Measurements from ENCODE around the gene KRT3. TPM values are rescaled to one million over a fixed set of nuclear protein-coding genes. Genes with fewer than 3 reads are reported as not detected.

KRT3 gene
- total RNA-seq, 1 experiment from 2014 or later = not detected

DNA sequence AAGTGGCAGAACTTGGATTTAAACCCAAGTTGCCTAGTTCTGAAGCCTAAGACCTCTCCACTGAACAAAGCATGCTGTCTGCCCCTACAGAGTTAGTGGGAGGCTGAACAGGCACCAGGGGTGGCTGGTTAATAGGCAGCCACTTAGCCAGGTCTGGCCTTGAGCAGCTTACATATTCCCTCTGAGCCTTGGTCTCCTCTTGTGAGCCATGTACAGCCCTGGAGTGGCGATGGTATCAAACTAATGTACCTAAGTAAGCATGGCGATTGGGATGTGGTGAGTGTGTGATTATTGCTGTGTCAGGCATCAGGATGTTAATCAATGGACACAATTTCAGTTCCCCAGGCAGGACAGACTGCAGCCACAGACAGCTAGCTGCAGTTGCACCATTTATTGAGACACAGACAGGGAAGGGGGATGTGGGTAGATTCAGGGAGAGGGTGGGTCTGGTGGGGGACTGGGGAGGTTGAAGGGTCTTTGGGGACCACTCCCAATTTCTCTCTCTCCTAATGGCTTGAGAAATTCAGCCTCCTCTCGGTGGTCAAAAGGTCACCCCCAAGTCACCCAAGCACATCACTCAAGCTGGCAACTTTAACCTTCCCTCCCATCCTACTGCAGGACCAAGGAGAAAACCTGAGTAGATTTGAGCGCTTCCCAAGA lies 25.3 kb upstream of the KRT3 start:
- Mint-ChIP-seq H3K27ac (ENCODE audit: unreplicated experiment) (no peak overlapping the region), H3K27me3 (ENCODE audit: unreplicated experiment) (peaks cover 33% of the 10 kb centered on the region), H3K36me3 (ENCODE audit: insufficient read depth, unreplicated experiment) (no peaks in the 10 kb centered on the region), H3K9me3 (ENCODE audit: low read depth, unreplicated experiment) (no peaks in the 10 kb centered on the region), H3K4me3 (ENCODE audit: low read depth, unreplicated experiment) (no peak overlapping the region), H3K4me1 (ENCODE audit: low read depth, unreplicated experiment) (peaks cover 15% of the 10 kb centered on the region)
- DNase-seq = no peak
- CTCF ChIA-PET = no interaction called here
- TF ChIP-seq, protein P1, sequence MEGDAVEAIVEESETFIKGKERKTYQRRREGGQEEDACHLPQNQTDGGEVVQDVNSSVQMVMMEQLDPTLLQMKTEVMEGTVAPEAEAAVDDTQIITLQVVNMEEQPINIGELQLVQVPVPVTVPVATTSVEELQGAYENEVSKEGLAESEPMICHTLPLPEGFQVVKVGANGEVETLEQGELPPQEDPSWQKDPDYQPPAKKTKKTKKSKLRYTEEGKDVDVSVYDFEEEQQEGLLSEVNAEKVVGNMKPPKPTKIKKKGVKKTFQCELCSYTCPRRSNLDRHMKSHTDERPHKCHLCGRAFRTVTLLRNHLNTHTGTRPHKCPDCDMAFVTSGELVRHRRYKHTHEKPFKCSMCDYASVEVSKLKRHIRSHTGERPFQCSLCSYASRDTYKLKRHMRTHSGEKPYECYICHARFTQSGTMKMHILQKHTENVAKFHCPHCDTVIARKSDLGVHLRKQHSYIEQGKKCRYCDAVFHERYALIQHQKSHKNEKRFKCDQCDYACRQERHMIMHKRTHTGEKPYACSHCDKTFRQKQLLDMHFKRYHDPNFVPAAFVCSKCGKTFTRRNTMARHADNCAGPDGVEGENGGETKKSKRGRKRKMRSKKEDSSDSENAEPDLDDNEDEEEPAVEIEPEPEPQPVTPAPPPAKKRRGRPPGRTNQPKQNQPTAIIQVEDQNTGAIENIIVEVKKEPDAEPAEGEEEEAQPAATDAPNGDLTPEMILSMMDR (IDR thresholded peaks at IDR 0.05; ENCODE audit: unreplicated experiment) = no peak
- no TSS peak for BruUV-seq (replicated peaks)
- intact Hi-C loops (cut with micrococcal nuclease; ENCODE audit: unreplicated experiment) = no loop called here

DNA sequence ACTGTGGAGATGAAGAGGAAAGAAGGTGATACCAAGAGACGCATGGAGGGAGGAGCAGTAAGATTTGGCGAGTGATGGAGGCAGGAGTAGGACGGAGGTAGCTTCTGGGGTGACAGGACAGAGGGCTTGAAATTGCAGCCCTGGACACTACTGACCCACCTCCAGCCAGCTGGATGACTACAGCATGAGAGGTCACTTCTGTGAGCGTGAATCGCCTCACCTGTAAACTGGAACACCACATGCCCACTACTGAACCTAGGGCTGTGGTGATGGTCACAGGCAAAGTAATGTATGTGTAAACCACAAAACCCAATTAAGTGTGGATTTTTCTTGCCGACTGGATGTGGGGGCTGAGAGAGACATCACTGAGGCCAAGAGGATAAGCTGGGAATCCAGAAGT lies 24.6 kb upstream of the KRT3 start:
- BruUV-seq (replicated peaks) = no TSS peak
- H3K27ac Mint-ChIP-seq (ENCODE audit: unreplicated experiment) = no peak overlapping the region
- intact Hi-C loops (cut with micrococcal nuclease; ENCODE audit: unreplicated experiment) = no loop called here
- H3K27me3 Mint-ChIP-seq (ENCODE audit: unreplicated experiment) = peaks cover 33% of the 10 kb centered on the region
- DNase-seq = no peak
- H3K4me1 Mint-ChIP-seq (ENCODE audit: low read depth, unreplicated experiment) = peaks cover 15% of the 10 kb centered on the region
- H3K4me3 Mint-ChIP-seq (ENCODE audit: low read depth, unreplicated experiment) = no peak overlapping the region
- CTCF ChIA-PET = no interaction called here
- H3K9me3 Mint-ChIP-seq (ENCODE audit: low read depth, unreplicated experiment) = no peaks in the 10 kb centered on the region
- TF ChIP-seq, protein P1 (IDR thresholded peaks at IDR 0.05; ENCODE audit: unreplicated experiment) = no peak
- no peaks in the 10 kb centered on the region for H3K36me3 Mint-ChIP-seq (ENCODE audit: insufficient read depth, unreplicated experiment)

DNA sequence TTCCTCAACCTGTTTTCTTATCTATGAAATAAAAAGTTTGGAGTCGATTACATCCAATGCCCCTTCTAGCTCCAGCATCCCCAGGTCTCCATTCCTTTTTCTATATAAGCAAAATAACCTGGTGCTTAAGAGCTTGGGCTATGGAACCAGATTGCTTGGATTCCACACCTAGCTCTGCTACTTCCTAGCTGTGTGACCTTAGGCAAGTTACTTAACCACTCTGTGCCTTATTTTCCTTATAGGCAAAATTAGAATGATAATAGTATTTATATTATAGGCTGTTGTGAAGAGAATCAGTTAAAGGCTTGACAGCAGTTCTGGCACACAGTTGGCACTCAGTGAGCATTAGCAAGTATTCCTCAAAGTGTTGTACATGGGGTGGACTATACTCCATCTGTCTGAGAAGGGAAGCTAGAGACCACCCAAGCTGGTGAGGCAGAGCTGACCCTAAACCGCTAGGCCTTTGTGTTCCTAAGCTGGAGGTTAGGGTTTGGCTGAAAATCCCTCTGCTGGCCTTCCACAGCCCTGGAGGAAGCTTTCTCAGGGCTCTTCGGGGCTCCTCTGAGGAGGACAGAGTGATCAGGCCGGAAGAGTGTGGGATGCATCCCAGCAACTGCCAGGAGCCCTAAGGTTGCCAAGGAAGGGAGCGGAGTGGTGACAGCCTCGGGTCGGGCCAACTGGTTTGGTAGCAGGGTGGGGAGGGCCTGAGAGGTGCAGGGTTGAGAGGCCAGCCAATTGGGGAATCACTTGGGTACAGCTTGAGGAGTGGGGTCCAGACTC lies 24.0 kb upstream of the KRT3 start:
- Mint-ChIP-seq H3K27me3 (ENCODE audit: unreplicated experiment) (peaks cover 33% of the 10 kb centered on the region), H3K36me3 (ENCODE audit: insufficient read depth, unreplicated experiment) (no peaks in the 10 kb centered on the region), H3K4me3 (ENCODE audit: low read depth, unreplicated experiment) (no peak overlapping the region), H3K27ac (ENCODE audit: unreplicated experiment) (no peak overlapping the region), H3K4me1 (ENCODE audit: low read depth, unreplicated experiment) (peaks cover 15% of the 10 kb centered on the region), H3K9me3 (ENCODE audit: low read depth, unreplicated experiment) (no peaks in the 10 kb centered on the region)
- TF ChIP-seq, protein P1 (IDR thresholded peaks at IDR 0.05; ENCODE audit: unreplicated experiment) = no peak
- CTCF ChIA-PET = no interaction called here
- DNase-seq = no peak
- BruUV-seq (replicated peaks) = no TSS peak
- intact Hi-C loops (cut with micrococcal nuclease; ENCODE audit: unreplicated experiment) = no loop called here

DNA sequence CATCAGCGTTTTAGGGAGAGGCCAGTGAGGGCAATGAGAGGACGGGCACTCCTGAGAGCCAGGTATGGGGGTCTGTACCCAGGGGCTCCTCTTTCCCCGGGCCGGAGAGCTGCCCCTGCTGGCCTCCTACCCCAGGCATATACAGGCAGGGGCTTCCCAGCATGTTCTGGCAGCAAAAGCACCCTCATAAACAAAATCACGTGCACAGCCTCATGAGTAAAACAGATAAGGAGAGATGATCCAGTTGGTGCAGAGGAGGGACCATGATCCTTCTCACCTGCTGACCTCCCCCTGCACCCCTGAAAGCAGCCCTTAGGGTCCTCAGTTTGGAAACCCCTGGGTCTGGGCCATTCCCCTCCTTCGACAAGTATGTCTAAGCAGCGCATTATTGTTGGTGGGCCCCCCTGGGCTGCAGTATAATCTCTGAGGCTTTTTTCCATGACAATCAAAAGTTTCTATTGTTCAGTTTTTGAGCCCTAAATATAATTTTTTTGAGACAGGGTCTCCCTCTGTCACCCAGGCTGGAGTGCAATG lies 23.0 kb upstream of the KRT3 start:
- Mint-ChIP-seq H3K9me3 (ENCODE audit: low read depth, unreplicated experiment) (no peaks in the 10 kb centered on the region), H3K27me3 (ENCODE audit: unreplicated experiment) (peaks cover 42% of the 10 kb centered on the region), H3K4me1 (ENCODE audit: low read depth, unreplicated experiment) (peaks cover 23% of the 10 kb centered on the region), H3K4me3 (ENCODE audit: low read depth, unreplicated experiment) (no peak overlapping the region), H3K36me3 (ENCODE audit: insufficient read depth, unreplicated experiment) (no peaks in the 10 kb centered on the region), H3K27ac (ENCODE audit: unreplicated experiment) (no peak overlapping the region)
- BruUV-seq (replicated peaks) = no TSS peak
- CTCF ChIA-PET = no interaction called here
- intact Hi-C loops (cut with micrococcal nuclease; ENCODE audit: unreplicated experiment) = no loop called here
- no peak for DNase-seq
- TF ChIP-seq, protein P1 (IDR thresholded peaks at IDR 0.05; ENCODE audit: unreplicated experiment) = no peak
